ENCODE data around the gene MMP25. TPM values are rescaled to one million over a fixed set of nuclear protein-coding genes. Genes with fewer than 3 reads are reported as not detected.
A peak's percentile ranks its signal among the peaks of the same experiment; 100 is the strongest.

MMP25 gene
- total RNA-seq, 4 donors from 2014 or later, result 0.30 to 0.81 (median 0.49) TPM; not detected in 1

- intact Hi-C loops (cut with DNase I; ENCODE audit: low total_unique reads), result no loop called here
- no peak for DNase-seq (ENCODE audit: low spot score in 2 of 2)
- 86% methylated on average over 17 of the region's 17 CpGs for WGBS, 2 donors
- no peak overlapping the region for H3K4me3 ChIP-seq (ENCODE audit: low read depth, poor library complexity, severe bottlenecking)
- no peak for TF ChIP-seq CTCF (IDR thresholded peaks at IDR 0.05)
Measured at GRCh38 chr16:3085868-3086595, 39.7 kb downstream of the MMP25 start.

- 66 to 74% methylated on average over 13 to 14 of the region's 14 CpGs for WGBS, 2 donors
- no peak for DNase-seq (ENCODE audit: low spot score in 2 of 2)
- H3K4me3 ChIP-seq (ENCODE audit: low read depth, poor library complexity, severe bottlenecking), result peak overlapping the region; percentile 3
- TF ChIP-seq CTCF (IDR thresholded peaks at IDR 0.05) (no peak), POLR2A (IDR thresholded peaks at IDR 0.05) (no peak)
- intact Hi-C loops (cut with DNase I; ENCODE audit: low total_unique reads), result no loop called here
Measured at GRCh38 chr16:3086596-3087242, 40.4 kb downstream of the MMP25 start.

GRCh38 chr16:3087243-3088235, 41.2 kb downstream of the MMP25 start:
- no peak for DNase-seq (ENCODE audit: low spot score in 2 of 2)
- intact Hi-C loops (cut with DNase I; ENCODE audit: low total_unique reads), result no loop called here
- H3K4me3 ChIP-seq (ENCODE audit: low read depth, poor library complexity, severe bottlenecking), result no peak overlapping the region
- TF ChIP-seq CTCF (IDR thresholded peaks at IDR 0.05) (no peak), POLR2A (IDR thresholded peaks at IDR 0.05) (no peak)
- 60% methylated on average over 17 to 18 of the region's 18 CpGs for WGBS, 2 donors

- WGBS, 2 donors, result 67 to 77% methylated on average over 7 of the region's 7 CpGs
- H3K4me3 ChIP-seq (ENCODE audit: low read depth, poor library complexity, severe bottlenecking), result no peak overlapping the region
- intact Hi-C loops (cut with DNase I; ENCODE audit: low total_unique reads), result no loop called here
- TF ChIP-seq CTCF (IDR thresholded peaks at IDR 0.05) (no peak), POLR2A (IDR thresholded peaks at IDR 0.05) (no peak)
- DNase-seq (ENCODE audit: low spot score in 2 of 2), result no peak
Measured at GRCh38 chr16:3088450-3088849, 42.1 kb downstream of the MMP25 start.

GRCh38 chr16:3088925-3089716, 42.8 kb downstream of the MMP25 start:
- intact Hi-C loops (cut with DNase I; ENCODE audit: low total_unique reads), result no loop called here
- WGBS, 2 donors, result 93 to 95% methylated on average over 59 to 70 of the region's 71 CpGs
- no peak for DNase-seq (ENCODE audit: low spot score in 2 of 2)
- H3K4me3 ChIP-seq (ENCODE audit: low read depth, poor library complexity, severe bottlenecking), result no peak overlapping the region
- TF ChIP-seq POLR2A (IDR thresholded peaks at IDR 0.05) (no peak), CTCF (IDR thresholded peaks at IDR 0.05) (no peak)

All from lower leg skin (tissue), 4 donors.